Esophagus mucosa (tissue), 1 donor: Measurements from ENCODE around the gene SLC35D1. TPM values are rescaled to one million over a fixed set of nuclear protein-coding genes. Genes with fewer than 3 reads are reported as not detected.
A peak's percentile ranks its signal among the peaks of the same experiment; 100 is the strongest.
"Not testable (repeated sequence)": the region's sequence is repeated elsewhere in the genome, so short reads cannot be mapped to it uniquely, and the experiment has no call there.

Experiments
- ATAC-seq: fragments of 200-7000 bp; cut with Tn5 transposase; one replicate; pipeline ENCODE4 v1.9.1; 2020
- total RNA-seq: library from RNA; stranded (reverse); gene quantifications from one replicate; pipeline ENCODE4 v1.2.4, GENCODE V29; 2023
- donor health status: DM: yes; HTN: yes; CAD: no.

Gene SLC35D1
- total RNA-seq, 1 donor from 2014 or later = 9.0 TPM

- no peak for ATAC-seq
Observed at GRCh38 chr1:66982561-66983260, 71.2 kb downstream of the SLC35D1 start.

- no peak for ATAC-seq
Observed at GRCh38 chr1:66981679-66982078, 72.3 kb downstream of the SLC35D1 start.

GRCh38 chr1:66980745-66981367 lies 73.1 kb downstream of the SLC35D1 start:
- peak; percentile 42 for ATAC-seq

- ATAC-seq = not testable (repeated sequence)
Observed at GRCh38 chr1:66979621-66980020, 74.3 kb downstream of the SLC35D1 start.

GRCh38 chr1:66978201-66978600 lies 75.7 kb downstream of the SLC35D1 start:
- ATAC-seq = no peak

GRCh38 chr1:66968574-66968973 lies 85.4 kb downstream of the SLC35D1 start:
- no peak for ATAC-seq

- not testable (repeated sequence) for ATAC-seq
Observed at GRCh38 chr1:66966188-66966873, 87.6 kb downstream of the SLC35D1 start.

- no peak for ATAC-seq
Observed at GRCh38 chr1:66957938-66958337, 96.0 kb downstream of the SLC35D1 start.

- ATAC-seq = no peak
Observed at GRCh38 chr1:66954208-66954607, 99.7 kb downstream of the SLC35D1 start.

- no peak for ATAC-seq
Observed at GRCh38 chr1:66951513-66951912, 102.4 kb downstream of the SLC35D1 start.

Other genes with a start within 250 kb of the SLC35D1 start
- gene DNAI4, start 129.3 kb downstream of the SLC35D1 start, total RNA-seq = 0.56 TPM
- 17.1 TPM for gene MIER1, start 129.2 kb downstream of the SLC35D1 start, total RNA-seq
- not detected for gene C1orf141, start 80.8 kb upstream of the SLC35D1 start, total RNA-seq
- 0.12 TPM for gene IL23R, start 112.3 kb upstream of the SLC35D1 start, total RNA-seq